ENCODE data around the gene IMPACT.

The IMPACT gene

GRCh38 chr18:24426073-24426397 lies 435 bp upstream of the IMPACT start:
- peaks cover 2 to 8% of the 10 kb centered on the region in 2 donors for H3K27me3 ChIP-seq (ENCODE audit: control insufficient read depth in 1 of 2, insufficient read depth in 2 of 2, low read length in 2 of 2)
- peak overlapping the region; percentile 76 for H3K9ac ChIP-seq (ENCODE audit: low read length in 2 of 2)
- no peaks in the 10 kb centered on the region for H3K36me3 ChIP-seq (ENCODE audit: control insufficient read depth in 2 of 2, insufficient read depth in 2 of 2, low read length in 2 of 2)
- peaks cover 11% of the 10 kb centered on the region for H3K4me1 ChIP-seq (ENCODE audit: control insufficient read depth, insufficient read depth, low read length)
- peak overlapping the region; percentile 72 for H3K27ac ChIP-seq (ENCODE audit: low read length)
- no peaks in the 10 kb centered on the region for H3K9me3 ChIP-seq (ENCODE audit: control insufficient read depth in 2 of 2, low read length in 2 of 2)
- H3K4me3 ChIP-seq (ENCODE audit: low read length in 2 of 2), result peak overlapping the region; percentile 86 to 93

GRCh38 chr18:24427484-24427883 lies 1.0 kb downstream of the IMPACT start:
- H3K9ac ChIP-seq (ENCODE audit: low read length in 2 of 2), result peak overlapping the region in 1 of 2 donors; percentile 76
- peaks cover 2 to 7% of the 10 kb centered on the region in 2 donors for H3K27me3 ChIP-seq (ENCODE audit: control insufficient read depth in 1 of 2, insufficient read depth in 2 of 2, low read length in 2 of 2)
- peak overlapping the region; percentile 86 to 93 for H3K4me3 ChIP-seq (ENCODE audit: low read length in 2 of 2)
- no peak overlapping the region for H3K27ac ChIP-seq (ENCODE audit: low read length)
- peaks cover 0 to 4% of the 10 kb centered on the region in 2 donors for H3K36me3 ChIP-seq (ENCODE audit: control insufficient read depth in 2 of 2, insufficient read depth in 2 of 2, low read length in 2 of 2)
- peaks cover 11% of the 10 kb centered on the region for H3K4me1 ChIP-seq (ENCODE audit: control insufficient read depth, insufficient read depth, low read length)
- no peaks in the 10 kb centered on the region for H3K9me3 ChIP-seq (ENCODE audit: control insufficient read depth in 2 of 2, low read length in 2 of 2)

DNA sequence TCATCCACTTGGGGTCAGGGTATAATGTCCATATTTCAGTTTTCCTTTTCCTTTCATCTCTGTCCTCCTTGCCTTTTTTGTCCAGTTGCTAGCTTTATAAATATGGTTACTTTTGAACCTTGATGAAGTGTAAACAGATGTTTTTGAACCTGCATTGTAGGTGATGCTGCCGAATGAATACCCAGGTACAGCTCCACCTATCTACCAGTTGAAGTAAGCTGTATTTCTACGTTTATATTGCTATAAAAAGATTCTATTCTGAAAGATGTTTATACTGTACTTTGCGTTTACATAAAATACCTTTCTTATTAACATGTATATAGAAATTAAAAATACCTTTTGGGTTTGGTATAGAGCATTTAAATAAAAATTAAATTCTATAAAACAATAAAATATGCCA lies 2.2 kb downstream of the IMPACT start:
- Histone ChIP-seq H3K4me3 (ENCODE audit: low read length in 2 of 2) (no peak overlapping the region), H3K4me1 (ENCODE audit: control insufficient read depth, insufficient read depth, low read length) (peaks cover 11% of the 10 kb centered on the region), H3K27ac (ENCODE audit: low read length) (no peak overlapping the region), H3K36me3 (ENCODE audit: control insufficient read depth in 2 of 2, insufficient read depth in 2 of 2, low read length in 2 of 2) (peaks cover 0 to 7% of the 10 kb centered on the region in 2 donors), H3K9ac (ENCODE audit: low read length in 2 of 2) (no peak overlapping the region), H3K27me3 (ENCODE audit: control insufficient read depth in 1 of 2, insufficient read depth in 2 of 2, low read length in 2 of 2) (peaks cover 2 to 4% of the 10 kb centered on the region in 2 donors), H3K9me3 (ENCODE audit: control insufficient read depth in 2 of 2, low read length in 2 of 2) (no peaks in the 10 kb centered on the region)

GRCh38 chr18:24429188-24429587 lies 2.7 kb downstream of the IMPACT start:
- H3K27me3 ChIP-seq (ENCODE audit: control insufficient read depth in 1 of 2, insufficient read depth in 2 of 2, low read length in 2 of 2), result peaks cover 2 to 4% of the 10 kb centered on the region in 2 donors
- H3K27ac ChIP-seq (ENCODE audit: low read length), result no peak overlapping the region
- H3K36me3 ChIP-seq (ENCODE audit: control insufficient read depth in 2 of 2, insufficient read depth in 2 of 2, low read length in 2 of 2), result peaks cover 0 to 7% of the 10 kb centered on the region in 2 donors
- H3K4me3 ChIP-seq (ENCODE audit: low read length in 2 of 2), result no peak overlapping the region
- peaks cover 11% of the 10 kb centered on the region for H3K4me1 ChIP-seq (ENCODE audit: control insufficient read depth, insufficient read depth, low read length)
- H3K9ac ChIP-seq (ENCODE audit: low read length in 2 of 2), result no peak overlapping the region
- no peaks in the 10 kb centered on the region for H3K9me3 ChIP-seq (ENCODE audit: control insufficient read depth in 2 of 2, low read length in 2 of 2)

GRCh38 chr18:24432618-24433017 lies 6.1 kb downstream of the IMPACT start:
- H3K27ac ChIP-seq (ENCODE audit: low read length), result no peak overlapping the region
- H3K4me3 ChIP-seq (ENCODE audit: low read length in 2 of 2), result no peak overlapping the region
- no peak overlapping the region for H3K9ac ChIP-seq (ENCODE audit: low read length in 2 of 2)
- H3K27me3 ChIP-seq (ENCODE audit: control insufficient read depth in 1 of 2, insufficient read depth in 2 of 2, low read length in 2 of 2), result no peaks in the 10 kb centered on the region
- peaks cover 2% of the 10 kb centered on the region for H3K4me1 ChIP-seq (ENCODE audit: control insufficient read depth, insufficient read depth, low read length)
- H3K36me3 ChIP-seq (ENCODE audit: control insufficient read depth in 2 of 2, insufficient read depth in 2 of 2, low read length in 2 of 2), result peaks cover 3 to 7% of the 10 kb centered on the region in 2 donors
- no peaks in the 10 kb centered on the region for H3K9me3 ChIP-seq (ENCODE audit: control insufficient read depth in 2 of 2, low read length in 2 of 2)

- Histone ChIP-seq H3K36me3 (ENCODE audit: control insufficient read depth in 2 of 2, insufficient read depth in 2 of 2, low read length in 2 of 2) (peaks cover 15 to 17% of the 10 kb centered on the region in 2 donors), H3K27me3 (ENCODE audit: control insufficient read depth in 1 of 2, insufficient read depth in 2 of 2, low read length in 2 of 2) (no peaks in the 10 kb centered on the region), H3K9me3 (ENCODE audit: control insufficient read depth in 2 of 2, low read length in 2 of 2) (no peaks in the 10 kb centered on the region), H3K4me1 (ENCODE audit: control insufficient read depth, insufficient read depth, low read length) (no peaks in the 10 kb centered on the region), H3K27ac (ENCODE audit: low read length) (no peak overlapping the region), H3K9ac (ENCODE audit: low read length in 2 of 2) (no peak overlapping the region), H3K4me3 (ENCODE audit: low read length in 2 of 2) (no peak overlapping the region)
These were observed 10.5 kb downstream of the IMPACT start for GRCh38 chr18:24436939-24437338.

DNA sequence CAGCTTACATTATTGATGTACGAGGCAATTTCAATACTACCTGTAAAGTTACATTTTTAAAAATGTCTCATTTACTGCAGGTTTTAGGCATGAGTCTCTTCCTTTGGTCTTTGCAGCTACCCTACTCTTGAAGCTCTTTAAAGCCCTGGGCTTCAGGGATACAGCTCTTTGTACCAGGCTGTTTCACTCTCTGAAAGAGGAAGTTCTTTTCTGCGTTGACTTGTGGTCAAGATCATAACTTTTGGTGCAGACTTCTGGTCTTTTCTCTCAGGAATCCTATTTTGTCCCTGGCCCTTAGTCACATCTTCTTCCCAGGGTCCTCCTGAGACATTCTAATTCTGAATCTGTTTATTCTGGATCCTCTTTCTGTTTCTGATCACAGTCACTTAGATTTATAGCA lies 17.4 kb downstream of the IMPACT start:
- no peak overlapping the region for H3K9ac ChIP-seq (ENCODE audit: low read length in 2 of 2)
- H3K4me1 ChIP-seq (ENCODE audit: control insufficient read depth, insufficient read depth, low read length), result no peaks in the 10 kb centered on the region
- H3K27ac ChIP-seq (ENCODE audit: low read length), result no peak overlapping the region
- peaks cover 15 to 23% of the 10 kb centered on the region in 2 donors for H3K36me3 ChIP-seq (ENCODE audit: control insufficient read depth in 2 of 2, insufficient read depth in 2 of 2, low read length in 2 of 2)
- no peak overlapping the region for H3K4me3 ChIP-seq (ENCODE audit: low read length in 2 of 2)
- H3K27me3 ChIP-seq (ENCODE audit: control insufficient read depth in 1 of 2, insufficient read depth in 2 of 2, low read length in 2 of 2), result no peaks in the 10 kb centered on the region
- no peaks in the 10 kb centered on the region for H3K9me3 ChIP-seq (ENCODE audit: control insufficient read depth in 2 of 2, low read length in 2 of 2)

- Histone ChIP-seq H3K9ac (ENCODE audit: low read length in 2 of 2) (no peak overlapping the region), H3K4me3 (ENCODE audit: low read length in 2 of 2) (no peak overlapping the region), H3K9me3 (ENCODE audit: control insufficient read depth in 2 of 2, low read length in 2 of 2) (no peaks in the 10 kb centered on the region), H3K27me3 (ENCODE audit: control insufficient read depth in 1 of 2, insufficient read depth in 2 of 2, low read length in 2 of 2) (no peaks in the 10 kb centered on the region), H3K4me1 (ENCODE audit: control insufficient read depth, insufficient read depth, low read length) (no peaks in the 10 kb centered on the region), H3K36me3 (ENCODE audit: control insufficient read depth in 2 of 2, insufficient read depth in 2 of 2, low read length in 2 of 2) (peaks cover 22 to 25% of the 10 kb centered on the region in 2 donors), H3K27ac (ENCODE audit: low read length) (no peak overlapping the region)
These were observed 20.0 kb downstream of the IMPACT start for GRCh38 chr18:24446453-24446852.

DNA sequence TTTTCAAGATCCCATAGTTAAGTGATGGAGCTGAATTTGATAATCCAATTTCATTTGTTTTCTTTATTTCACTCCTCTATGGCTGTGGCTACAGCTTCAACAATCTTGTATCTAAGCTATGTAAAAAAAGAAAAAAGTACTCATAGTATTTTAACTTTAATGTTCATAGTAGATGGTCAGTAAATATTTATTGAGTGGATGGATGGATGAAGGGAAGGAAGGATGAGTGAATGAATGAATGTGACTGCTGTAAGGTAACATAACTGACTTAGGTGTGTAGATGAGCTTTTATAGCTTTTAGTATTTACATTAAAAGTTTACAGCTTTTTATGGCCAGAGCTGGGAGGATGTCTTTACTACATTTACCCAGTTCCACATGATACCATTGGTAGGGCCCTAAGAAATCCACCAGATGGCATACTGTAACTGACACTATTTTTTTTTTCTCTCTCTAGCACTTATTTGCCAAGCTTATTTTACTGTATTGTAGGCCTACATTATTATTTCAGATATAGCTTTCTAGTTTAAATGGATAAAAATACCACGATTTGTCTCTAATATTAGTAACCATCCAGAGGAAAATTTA lies 20.6 kb downstream of the IMPACT start:
- Histone ChIP-seq H3K9ac (ENCODE audit: low read length in 2 of 2) (no peak overlapping the region), H3K27me3 (ENCODE audit: control insufficient read depth in 1 of 2, insufficient read depth in 2 of 2, low read length in 2 of 2) (no peaks in the 10 kb centered on the region), H3K4me1 (ENCODE audit: control insufficient read depth, insufficient read depth, low read length) (no peaks in the 10 kb centered on the region), H3K36me3 (ENCODE audit: control insufficient read depth in 2 of 2, insufficient read depth in 2 of 2, low read length in 2 of 2) (peaks cover 21 to 25% of the 10 kb centered on the region in 2 donors), H3K9me3 (ENCODE audit: control insufficient read depth in 2 of 2, low read length in 2 of 2) (no peaks in the 10 kb centered on the region), H3K27ac (ENCODE audit: low read length) (no peak overlapping the region), H3K4me3 (ENCODE audit: low read length in 2 of 2) (no peak overlapping the region)

DNA sequence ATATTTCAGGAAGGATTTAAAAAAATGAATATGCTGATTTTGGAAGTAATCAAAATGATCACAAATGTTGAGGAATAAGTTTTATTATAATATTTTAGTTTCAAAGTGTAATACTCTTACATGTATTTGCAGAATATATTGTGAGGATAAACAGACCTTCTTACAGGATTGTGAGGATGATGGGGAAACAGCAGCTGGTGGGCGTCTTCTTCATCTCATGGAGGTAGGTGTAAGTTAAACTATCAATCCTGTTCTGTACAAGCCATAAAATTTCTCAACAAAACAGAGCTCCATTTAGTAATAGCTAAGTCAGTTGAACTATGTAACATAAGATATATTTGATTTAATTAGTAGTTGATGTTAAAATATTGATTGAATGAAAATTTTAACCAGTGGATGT lies 21.5 kb downstream of the IMPACT start:
- H3K9me3 ChIP-seq (ENCODE audit: control insufficient read depth in 2 of 2, low read length in 2 of 2), result no peaks in the 10 kb centered on the region
- H3K4me1 ChIP-seq (ENCODE audit: control insufficient read depth, insufficient read depth, low read length), result no peaks in the 10 kb centered on the region
- no peak overlapping the region for H3K4me3 ChIP-seq (ENCODE audit: low read length in 2 of 2)
- peaks cover 21 to 25% of the 10 kb centered on the region in 2 donors for H3K36me3 ChIP-seq (ENCODE audit: control insufficient read depth in 2 of 2, insufficient read depth in 2 of 2, low read length in 2 of 2)
- no peaks in the 10 kb centered on the region for H3K27me3 ChIP-seq (ENCODE audit: control insufficient read depth in 1 of 2, insufficient read depth in 2 of 2, low read length in 2 of 2)
- H3K9ac ChIP-seq (ENCODE audit: low read length in 2 of 2), result no peak overlapping the region
- no peak overlapping the region for H3K27ac ChIP-seq (ENCODE audit: low read length)

- no peak overlapping the region for H3K9ac ChIP-seq (ENCODE audit: low read length in 2 of 2)
- no peak overlapping the region for H3K4me3 ChIP-seq (ENCODE audit: low read length in 2 of 2)
- H3K27ac ChIP-seq (ENCODE audit: low read length), result no peak overlapping the region
- no peaks in the 10 kb centered on the region for H3K9me3 ChIP-seq (ENCODE audit: control insufficient read depth in 2 of 2, low read length in 2 of 2)
- peaks cover 0 to 2% of the 10 kb centered on the region in 2 donors for H3K36me3 ChIP-seq (ENCODE audit: control insufficient read depth in 2 of 2, insufficient read depth in 2 of 2, low read length in 2 of 2)
- no peaks in the 10 kb centered on the region for H3K4me1 ChIP-seq (ENCODE audit: control insufficient read depth, insufficient read depth, low read length)
- H3K27me3 ChIP-seq (ENCODE audit: control insufficient read depth in 1 of 2, insufficient read depth in 2 of 2, low read length in 2 of 2), result no peaks in the 10 kb centered on the region
These were observed 30.1 kb downstream of the IMPACT start for GRCh38 chr18:24456549-24456948.
